Body of pancreas (tissue), 4 donors: Measurements from ENCODE around the gene NDUFS7. TPM values are rescaled to one million over a fixed set of nuclear protein-coding genes. Genes with fewer than 3 reads are reported as not detected.

Experiments
- ATAC-seq: fragments of 150-250 bp; one replicate; pipeline ENCODE4 v1.9.1; 2016
- DNase-seq, 4 donors: peaks; one replicate each; pipeline ENCODE4 v3.0.0-alpha.2; 2019
- H3K27ac ChIP-seq, 4 donors: fragments of 200-600 bp; sonication (generic); 1 replicate in 3 of 4; 2 replicates in 1 of 4; pipeline versions ENCODE4 v1.5.1 to v1.6.1; 2016 to 2019; ENCODE audit warnings: mild to moderate bottlenecking in 1 of 4, mixed read lengths in 1 of 4, moderate library complexity in 1 of 4
- H3K27me3 ChIP-seq, 2 donors: fragments of 200-600 bp; sonication (generic); one replicate each; pipeline ENCODE4 v1.6.0; 2016; ENCODE audit warnings: mild to moderate bottlenecking in 1 of 2
- H3K36me3 ChIP-seq, 2 donors: fragments of 200-600 bp; sonication (generic); replicated peaks in 1 of 2; 2 replicates each; pipeline ENCODE4 v1.5.1; 2016; ENCODE audit warnings: low read depth in 2 of 2; ENCODE audit not compliant: insufficient read depth in 1 of 2
- H3K4me1 ChIP-seq: fragments of 200-600 bp; sonication (generic); one replicate; pipeline ENCODE4 v1.6.0; 2016
- H3K4me3 ChIP-seq, 2 donors: fragments of 200-600 bp; sonication (generic); 1 replicate in 1 of 2; 2 replicates in 1 of 2; pipeline ENCODE4 v1.5.1; 2016 to 2019
- H3K9me3 ChIP-seq, 3 donors: fragments of 200-600 bp; sonication (generic); 1 replicate in 2 of 3; 2 replicates in 1 of 3; pipeline ENCODE4 v1.5.1; 2016
- CTCF ChIP-seq, 7 experiments: fragments of 450-650 bp in 4 of 7; fragments of 200-600 bp in 3 of 7; sonication (generic) in 3 of 7; IDR thresholded peaks; one replicate each; pipeline ENCODE4 v1.5.1; 2016 to 2019; ENCODE audit warnings: antibody characterized with exemption in 7 of 7
- POLR2A ChIP-seq, 3 donors: fragments of 450-650 bp; IDR thresholded peaks; one replicate each; pipeline ENCODE4 v1.6.1; 2016; ENCODE audit warnings: antibody characterized with exemption in 3 of 3, mild to moderate bottlenecking in 2 of 3
- WGBS, 2 donors: methylation state at CpG; one replicate each; pipeline ENCODE4 v1.1.5; 2017; 5-methylcytosine and 5-hydroxymethylcytosine counted together
- intact Hi-C: fragments of 100-400 bp; cut with DNase I; formaldehyde crosslinking; loops from one replicate; pipeline ENCODE4 v1.15.1; 2023
- total RNA-seq, 2 donors: library from RNA; depleted of rRNA; stranded (reverse); fragments of >200 nt; gene quantifications; one replicate each; pipeline ENCODE4 v1.1.0, GENCODE V29; 2016

The NDUFS7 gene
- total RNA-seq, 2 donors from 2014 or later, result 59.9 to 87.7 TPM

- no peaks in the 10 kb centered on the region for H3K27me3 ChIP-seq
- H3K27ac ChIP-seq, result no peak overlapping the region
- ATAC-seq, result no peak
- WGBS, 2 donors, result 76 to 88% methylated on average over 14 to 15 of the region's 15 CpGs
- peaks cover 0 to 2% of the 10 kb centered on the region in 2 donors for H3K36me3 ChIP-seq
- H3K9me3 ChIP-seq, result no peaks in the 10 kb centered on the region
- no peak for DNase-seq
- no peak for TF ChIP-seq POLR2A (IDR thresholded peaks at IDR 0.05)
- peak in 1 of 7 experiments; percentile 17 for TF ChIP-seq CTCF (IDR thresholded peaks at IDR 0.05)
- intact Hi-C loops, result no loop called here
- peaks cover 14% of the 10 kb centered on the region for H3K4me1 ChIP-seq
- no peak overlapping the region for H3K4me3 ChIP-seq
These were observed 19.5 kb upstream of the NDUFS7 start for GRCh38 chr19:1364070-1364704.

GRCh38 chr19:1365319-1366269 lies 18.1 kb upstream of the NDUFS7 start:
- peaks cover 0 to 6% of the 10 kb centered on the region in 2 donors for H3K36me3 ChIP-seq

GRCh38 chr19:1366296-1366695 lies 17.4 kb upstream of the NDUFS7 start:
- no peak overlapping the region for H3K4me3 ChIP-seq
- H3K27me3 ChIP-seq, result no peaks in the 10 kb centered on the region
- no peak for TF ChIP-seq POLR2A (IDR thresholded peaks at IDR 0.05)
- TF ChIP-seq CTCF (IDR thresholded peaks at IDR 0.05), result no peak
- peaks cover 2% of the 10 kb centered on the region for H3K4me1 ChIP-seq
- intact Hi-C loops, result no loop called here
- peaks cover 0 to 11% of the 10 kb centered on the region in 2 donors for H3K36me3 ChIP-seq
- DNase-seq, result no peak
- 92 to 96% methylated on average over 10 of the region's 10 CpGs for WGBS, 2 donors
- no peaks in the 10 kb centered on the region for H3K9me3 ChIP-seq
- no peak overlapping the region for H3K27ac ChIP-seq
- ATAC-seq, result no peak

More at GRCh38 chr19:1365319-1366269, 18.1 kb upstream of the NDUFS7 start:
- no peak for ATAC-seq
- Histone ChIP-seq H3K4me1 (peaks cover 9% of the 10 kb centered on the region), H3K27me3 (no peaks in the 10 kb centered on the region), H3K9me3 (no peaks in the 10 kb centered on the region), H3K27ac (no peak overlapping the region), H3K4me3 (no peak overlapping the region)
- intact Hi-C loops, result no loop called here
- no peak for DNase-seq
- TF ChIP-seq CTCF (IDR thresholded peaks at IDR 0.05) (no peak), POLR2A (IDR thresholded peaks at IDR 0.05) (no peak)
- WGBS, 2 donors, result 84 to 88% methylated on average over 36 to 37 of the region's 37 CpGs

GRCh38 chr19:1366899-1367870 lies 16.5 kb upstream of the NDUFS7 start:
- 83 to 91% methylated on average over 33 to 35 of the region's 35 CpGs for WGBS, 2 donors
- no peaks in the 10 kb centered on the region for H3K27me3 ChIP-seq
- intact Hi-C loops, result no loop called here
- TF ChIP-seq POLR2A (IDR thresholded peaks at IDR 0.05) (no peak), CTCF (IDR thresholded peaks at IDR 0.05) (no peak)
- no peak overlapping the region for H3K4me3 ChIP-seq
- no peaks in the 10 kb centered on the region for H3K4me1 ChIP-seq
- no peaks in the 10 kb centered on the region for H3K9me3 ChIP-seq
- H3K36me3 ChIP-seq, result peaks cover 0 to 11% of the 10 kb centered on the region in 2 donors
- H3K27ac ChIP-seq, result no peak overlapping the region
- peak; percentile 33 for ATAC-seq
- no peak for DNase-seq
